Daoy (cell line): ENCODE results near the gene ZNF782. TPM values are rescaled to one million over a fixed set of nuclear protein-coding genes. Genes with fewer than 3 reads are reported as not detected.
"Not testable (repeated sequence)": the region's sequence is repeated elsewhere in the genome, so short reads cannot be mapped to it uniquely, and the experiment has no call there.

ENCODE experiments used
- DNase-seq: peaks from one replicate; pipeline ENCODE4 v3.0.0-alpha.2; 2015; ENCODE audit warnings: low read depth
- total RNA-seq: library from RNA; depleted of rRNA; stranded (reverse); fragments of >200 nt; shearing (Covaris generic); gene quantifications from 2 replicates; pipeline ENCODE4 v1.2.3, GENCODE V29; 2014; rRNA removed

Gene ZNF782
- total RNA-seq, 1 experiment from 2014 or later: 1.9 TPM

GRCh38 chr9:96854651-96855273 is 448 bp upstream of the ZNF782 start:
- DNase-seq: no peak

- no peak for DNase-seq
These were observed 1.6 kb downstream of the ZNF782 start for GRCh38 chr9:96852676-96853075.

- DNase-seq: no peak
These were observed 10.3 kb downstream of the ZNF782 start for GRCh38 chr9:96844040-96844439.

- DNase-seq: no peak
These were observed 35.8 kb downstream of the ZNF782 start for GRCh38 chr9:96818533-96818932.

DNA sequence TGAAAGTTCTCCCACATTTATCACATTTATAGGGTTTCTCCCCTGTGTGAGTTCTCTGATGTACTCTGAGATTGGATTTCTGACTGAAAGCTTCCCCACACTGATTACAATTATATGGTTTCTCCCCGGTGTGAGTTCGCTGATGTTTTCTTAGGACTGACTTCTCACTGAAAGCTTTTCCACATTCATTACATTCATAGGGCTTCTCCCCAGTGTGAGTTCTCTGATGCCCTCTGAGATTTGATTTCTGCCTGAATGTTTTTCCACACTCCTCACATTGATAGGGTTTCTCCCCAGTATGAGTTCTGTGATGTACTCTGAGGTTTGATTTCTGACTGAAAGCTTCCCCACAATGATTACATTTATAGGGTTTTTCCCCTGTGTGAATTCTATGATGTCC is 36.3 kb downstream of the ZNF782 start:
- DNase-seq: no peak

DNA sequence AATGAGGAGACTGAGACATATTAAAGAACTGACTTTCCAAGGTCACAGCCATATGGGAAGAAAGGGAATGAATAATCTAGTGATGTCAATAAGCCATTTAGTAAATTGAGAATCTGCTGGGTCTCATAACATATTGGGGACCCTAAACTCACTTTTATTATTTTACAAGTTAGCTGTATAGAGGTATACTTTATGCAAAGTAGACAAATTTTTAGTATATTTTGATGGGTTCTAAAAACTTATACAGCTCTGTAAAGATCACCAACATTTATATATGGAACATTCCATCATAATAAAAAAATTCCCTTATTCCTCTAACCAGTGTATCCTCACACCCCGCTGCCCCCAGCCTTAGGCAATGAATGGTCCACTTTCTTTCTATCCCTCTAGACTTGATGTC is 40.7 kb downstream of the ZNF782 start:
- DNase-seq: no peak

DNA sequence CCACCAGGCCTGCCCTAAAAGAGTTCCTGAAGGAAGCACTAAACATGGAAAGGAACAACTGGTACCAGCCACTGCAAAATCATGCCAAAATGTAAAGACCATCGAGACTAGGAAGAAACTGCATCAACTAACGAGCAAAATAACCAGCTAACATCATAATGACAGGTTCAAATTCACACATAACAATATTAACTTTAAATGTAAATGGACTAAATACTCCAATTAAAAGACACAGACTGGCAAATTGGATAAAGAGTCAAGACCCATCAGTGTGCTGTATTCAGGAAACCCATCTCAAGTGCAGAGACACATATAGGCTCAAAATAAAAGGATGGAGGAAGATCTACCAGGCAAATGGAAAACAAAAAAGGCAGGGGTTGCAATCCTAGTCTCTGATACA is 55.4 kb downstream of the ZNF782 start:
- DNase-seq: not testable (repeated sequence)

- DNase-seq: no peak
These were observed 70.3 kb downstream of the ZNF782 start for GRCh38 chr9:96784021-96784420.

- no peak for DNase-seq
These were observed 72.1 kb downstream of the ZNF782 start for GRCh38 chr9:96782235-96782634.

DNA sequence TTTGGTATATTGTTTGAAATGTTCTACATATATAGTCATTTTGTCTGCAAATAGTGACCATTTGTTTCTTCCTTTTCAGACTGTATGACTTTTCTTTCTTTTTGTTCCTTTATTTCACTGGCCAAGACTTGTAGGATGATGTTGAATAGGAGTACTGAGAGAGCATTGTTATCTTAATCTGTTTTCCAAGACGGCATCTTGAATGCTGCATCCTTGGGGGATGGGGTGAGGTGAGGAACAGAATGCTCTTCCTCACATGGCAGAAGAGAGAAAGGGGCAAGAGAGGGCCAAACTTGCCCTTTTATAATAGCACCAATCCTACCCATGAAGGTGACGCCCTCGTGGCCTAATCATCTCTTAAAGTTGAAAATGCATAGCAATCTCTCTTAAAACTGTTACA is 72.8 kb downstream of the ZNF782 start:
- no peak for DNase-seq

GRCh38 chr9:96779089-96779488 is 75.2 kb downstream of the ZNF782 start:
- DNase-seq: no peak

DNA sequence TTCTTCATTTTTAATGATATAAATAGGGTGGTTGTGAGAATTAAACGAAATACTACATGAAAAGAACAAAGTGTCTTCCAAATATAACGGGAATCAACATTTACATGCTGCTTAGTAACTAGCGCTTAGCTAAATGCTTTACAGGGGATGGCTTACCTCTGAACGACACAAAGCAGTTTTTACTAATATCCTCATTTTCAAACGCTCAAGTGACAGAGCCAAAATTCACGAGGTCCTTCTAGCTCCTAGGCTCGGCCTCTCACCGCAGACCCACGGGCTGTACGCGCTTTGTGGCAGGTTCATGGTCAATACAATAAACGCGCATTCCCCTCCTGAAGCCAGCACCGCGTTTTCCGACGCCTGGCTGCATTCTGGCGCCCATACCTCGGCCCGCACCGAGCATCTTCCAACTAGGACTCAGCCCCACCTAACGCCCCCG is 76.9 kb downstream of the ZNF782 start:
- DNase-seq: no peak

GRCh38 chr9:96771124-96771523 is 83.2 kb downstream of the ZNF782 start:
- no peak for DNase-seq

DNA sequence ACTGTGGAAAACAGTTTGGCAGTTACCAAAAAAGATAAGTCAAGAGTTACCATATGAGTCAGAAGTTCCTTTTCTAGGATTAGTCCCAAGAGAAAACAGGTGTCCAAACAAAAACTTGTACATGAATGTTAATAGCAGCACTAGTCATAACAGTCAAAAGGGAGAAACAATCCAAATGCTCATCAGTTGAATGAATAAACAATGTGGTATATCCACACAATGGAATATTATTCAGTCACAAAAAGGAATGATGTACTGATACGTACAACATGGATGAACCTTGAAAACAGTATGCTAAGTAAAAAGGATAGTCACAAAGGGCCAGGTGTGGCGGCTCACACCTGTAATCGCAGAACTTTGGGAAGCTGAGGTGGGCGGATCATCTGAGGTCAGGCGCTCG is 84.3 kb downstream of the ZNF782 start:
- DNase-seq: no peak

Other genes with a start within 250 kb of the ZNF782 start
- gene CDC14B, start 234.7 kb downstream of the ZNF782 start, total RNA-seq: 8.0 and 15.3 TPM in 2 replicates
- gene PRXL2C, start 199.2 kb downstream of the ZNF782 start, total RNA-seq: 19.1 and 45.5 TPM in 2 replicates
- 9.9 and 14.8 TPM in 2 replicates for gene ZNF510, start 76.4 kb downstream of the ZNF782 start, total RNA-seq
- under 0.01 TPM in 1 of 2 replicates, not detected in the other for gene NUTM2G, start 74.3 kb upstream of the ZNF782 start, total RNA-seq
- 13.6 and 15.3 TPM in 2 replicates for gene CTSV, start 184.6 kb upstream of the ZNF782 start, total RNA-seq